NOMO-1 (cell line): Measurements from ENCODE around the gene COG5.

Experiments used
- DNase-seq, 2 experiments: peaks; one replicate each; lab custom pipeline; 2025; ENCODE audit not compliant: unreplicated experiment in 2 of 2; lab: John Stamatoyannopoulos, UW

Gene COG5

DNA sequence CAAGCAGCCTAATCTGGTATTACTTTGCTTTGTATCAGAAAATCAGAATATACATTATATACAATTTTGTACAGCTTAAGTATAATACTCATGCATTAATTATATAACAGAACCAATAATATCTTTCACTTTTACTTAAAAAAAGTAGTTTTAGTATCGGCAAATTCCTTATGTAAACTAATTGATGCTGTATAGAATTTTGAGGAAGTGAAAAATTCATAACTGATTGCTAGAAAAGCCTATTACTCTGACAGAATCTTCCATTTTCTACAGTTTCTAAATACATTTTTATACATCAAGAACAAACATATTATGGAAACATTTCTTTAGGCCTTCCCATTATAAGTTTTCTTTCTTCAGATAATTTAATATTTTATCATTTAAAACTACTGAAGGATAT, 217.8 kb downstream of the COG5 start:
- DNase-seq: no peak

DNA sequence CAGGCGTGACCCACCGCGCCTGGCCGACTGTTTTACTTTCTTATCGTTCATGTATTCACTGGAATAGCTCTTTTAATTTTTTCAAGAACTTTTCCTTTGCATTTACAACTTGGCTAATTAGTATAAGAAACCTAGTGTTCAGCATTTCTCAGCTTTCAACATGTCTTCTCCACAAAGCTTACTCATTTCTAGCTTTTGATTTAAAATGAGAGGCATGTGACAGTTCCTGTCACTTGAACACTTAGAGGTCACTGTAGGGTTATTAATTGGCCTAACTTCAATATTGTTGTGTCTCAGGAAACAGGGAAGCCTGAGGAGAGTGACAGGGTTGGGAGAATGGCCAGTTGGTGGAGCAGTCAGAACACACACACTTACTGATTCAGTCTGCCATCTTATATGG, 218.9 kb downstream of the COG5 start:
- no peak for DNase-seq

GRCh38 chr7:107344286-107344685, 219.4 kb downstream of the COG5 start:
- no peak for DNase-seq

DNA sequence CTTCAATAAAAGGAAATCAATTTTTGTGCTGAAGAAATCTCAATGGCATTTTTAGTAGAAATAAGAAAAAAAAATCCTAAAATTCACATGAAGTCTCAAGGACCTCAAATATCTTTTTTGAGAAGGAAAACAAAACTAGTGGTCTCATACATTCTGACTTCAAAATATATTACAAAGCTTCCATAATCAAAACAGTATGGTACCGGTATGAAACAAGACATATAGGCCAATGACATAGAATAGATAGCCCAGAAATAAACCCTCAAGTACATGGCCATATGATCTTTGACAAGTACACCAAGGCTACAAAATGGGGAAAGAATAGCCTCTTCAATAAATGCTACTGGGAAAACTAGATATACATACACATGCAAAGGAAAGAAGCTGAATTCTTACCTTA, 225.6 kb downstream of the COG5 start:
- no peak for DNase-seq

DNA sequence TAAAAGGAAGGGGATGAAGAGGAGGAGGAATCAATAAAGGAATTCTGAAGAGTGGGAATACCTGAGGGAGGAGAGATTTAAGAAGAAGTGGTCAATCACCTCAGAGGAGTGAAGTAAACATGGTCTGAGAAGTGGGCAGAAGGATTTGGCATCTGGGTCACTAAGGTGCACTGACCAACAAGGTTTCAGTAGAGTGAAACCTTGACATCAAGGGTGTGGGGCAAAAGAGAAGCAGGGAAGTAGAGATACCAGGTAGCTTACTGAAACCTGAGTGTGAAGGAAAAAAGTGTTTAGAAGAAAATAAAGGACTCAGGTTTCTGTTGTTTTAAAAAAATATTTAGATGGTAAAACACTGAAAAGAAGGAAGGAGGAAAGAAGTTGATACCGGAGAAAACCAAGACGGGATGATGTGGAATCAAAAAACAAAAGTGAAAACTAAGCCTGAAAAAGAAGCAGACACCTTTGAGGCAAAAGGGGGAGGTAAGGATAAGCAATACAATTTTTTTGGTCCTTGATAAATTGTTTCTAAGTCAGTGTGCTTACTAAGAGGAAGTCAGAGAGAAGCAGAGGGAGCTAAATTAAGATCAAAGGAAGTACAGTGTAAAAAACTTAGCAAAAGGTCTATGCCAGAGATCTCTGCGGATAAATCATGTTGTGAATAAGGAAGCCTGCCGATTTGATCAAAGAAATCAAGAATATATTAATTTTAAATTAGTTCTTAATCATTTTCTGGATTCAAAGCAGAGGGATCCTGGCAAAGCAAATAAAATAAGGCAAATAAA, 231.0 kb downstream of the COG5 start:
- peak in 1 of 2 experiments; percentile 52 for DNase-seq

- no peak for DNase-seq
Measured at GRCh38 chr7:107330478-107330877, 233.2 kb downstream of the COG5 start.

DNA sequence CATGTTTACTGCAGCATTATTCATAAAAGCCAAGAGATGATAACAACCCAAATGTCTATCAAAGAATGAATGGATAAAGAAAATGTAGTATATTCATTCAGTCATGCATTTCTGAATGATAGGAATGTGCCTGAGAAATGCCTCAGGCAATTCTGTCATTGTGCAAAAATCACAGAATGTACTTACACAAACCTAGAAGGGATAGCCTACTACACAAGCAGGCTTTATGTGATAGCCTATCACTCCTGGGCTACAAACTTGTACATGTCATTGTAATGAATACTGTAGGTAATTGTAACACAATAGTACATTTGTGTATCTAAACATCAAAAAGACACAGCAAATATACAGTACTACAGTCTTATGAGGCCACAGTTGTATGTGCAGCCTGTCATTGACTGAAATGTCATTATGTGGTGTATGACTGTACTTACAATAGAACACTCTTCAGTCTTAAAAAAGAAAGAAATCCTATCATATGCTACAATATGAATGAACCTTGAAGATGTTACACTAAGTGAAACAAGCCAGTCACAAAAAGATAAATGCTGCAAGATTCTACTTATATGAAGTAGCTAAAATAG, 235.6 kb downstream of the COG5 start:
- no peak for DNase-seq

- no peak for DNase-seq
Measured at GRCh38 chr7:107326061-107326460, 237.7 kb downstream of the COG5 start.

GRCh38 chr7:107322015-107322414, 241.7 kb downstream of the COG5 start:
- DNase-seq: no peak

- DNase-seq: no peak
Measured at GRCh38 chr7:107321611-107322010, 242.1 kb downstream of the COG5 start.

DNA sequence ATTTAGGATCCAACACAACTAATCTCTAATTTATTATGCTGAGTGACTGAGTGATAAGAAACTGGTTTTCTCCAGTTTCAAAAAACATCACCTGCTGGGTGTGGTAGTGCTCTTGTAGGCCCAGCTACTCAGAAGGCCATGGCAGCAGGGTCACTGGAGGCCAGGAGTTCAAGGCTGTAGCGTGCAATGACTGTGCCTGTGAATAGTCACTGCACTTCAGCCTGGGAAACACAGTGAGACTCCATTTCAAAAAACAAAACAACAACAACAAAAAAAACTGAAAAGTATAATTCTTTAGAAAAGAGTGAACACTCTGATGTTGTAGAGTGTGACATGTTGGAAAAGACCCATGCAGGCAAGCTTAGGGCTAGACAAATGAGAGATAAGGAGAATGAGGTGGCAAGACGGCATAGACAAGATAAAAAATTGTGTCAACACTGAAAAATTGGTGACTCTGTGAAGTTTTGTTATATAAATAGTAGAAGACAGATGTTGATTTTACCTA, 243.9 kb downstream of the COG5 start:
- no peak for DNase-seq

- no peak for DNase-seq
Measured at GRCh38 chr7:107318523-107319160, 245.1 kb downstream of the COG5 start.

GRCh38 chr7:107315716-107316220, 248.0 kb downstream of the COG5 start:
- DNase-seq: no peak

GRCh38 chr7:107313355-107313754, 250.4 kb downstream of the COG5 start:
- DNase-seq: no peak

GRCh38 chr7:107312418-107312817, 251.3 kb downstream of the COG5 start:
- DNase-seq: no peak

DNA sequence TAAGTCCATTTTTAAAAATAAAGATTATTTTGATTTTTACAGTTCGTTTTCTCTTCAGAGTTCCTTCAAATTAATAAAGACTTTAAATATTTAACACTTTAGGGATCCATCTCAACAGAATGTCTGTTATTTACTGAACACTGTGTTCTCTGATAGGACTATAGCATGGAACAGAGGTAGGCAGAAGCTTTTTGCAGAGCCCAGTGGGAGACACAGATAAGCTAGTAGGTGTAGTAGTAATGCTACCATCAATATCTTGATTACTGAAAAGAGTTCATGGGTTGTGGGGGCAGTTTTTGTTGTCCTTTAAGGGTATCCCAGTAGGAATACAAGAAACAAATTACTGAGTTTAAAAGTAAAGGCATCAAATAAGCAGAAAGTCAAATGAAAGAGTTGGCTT, 254.4 kb downstream of the COG5 start:
- no peak for DNase-seq

GRCh38 chr7:107304636-107305035, 259.1 kb downstream of the COG5 start:
- no peak for DNase-seq

GRCh38 chr7:107304063-107304462, 259.7 kb downstream of the COG5 start:
- DNase-seq: no peak

DNA sequence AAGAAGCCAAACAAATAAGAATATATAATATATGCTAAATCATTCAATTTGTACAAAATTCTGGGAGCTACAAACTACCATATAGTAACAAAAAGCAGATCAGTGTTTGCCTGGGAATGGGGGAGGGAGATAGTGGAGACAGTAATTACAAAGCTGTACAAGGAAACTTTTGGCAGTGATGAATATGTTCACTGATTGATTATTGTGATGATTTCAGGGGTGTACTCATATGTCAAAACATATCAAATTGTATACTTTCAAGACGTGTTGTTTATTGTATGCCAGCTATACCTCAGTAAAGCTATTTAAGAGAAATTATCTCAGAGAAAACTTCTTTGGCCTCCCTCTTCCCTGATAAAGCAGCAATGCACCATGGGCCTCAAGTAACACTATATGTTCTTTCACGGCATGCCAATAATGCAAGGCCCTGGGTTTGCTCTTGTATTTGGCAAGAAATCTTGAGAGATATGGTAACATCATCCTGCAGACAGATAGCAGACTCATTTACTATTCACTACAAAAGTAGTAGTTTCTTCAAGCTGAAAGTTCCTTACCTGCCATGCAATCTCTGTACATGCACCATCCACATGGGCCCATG, 261.4 kb downstream of the COG5 start:
- no peak for DNase-seq

GRCh38 chr7:107294182-107294581, 269.5 kb downstream of the COG5 start:
- no peak for DNase-seq

DNA sequence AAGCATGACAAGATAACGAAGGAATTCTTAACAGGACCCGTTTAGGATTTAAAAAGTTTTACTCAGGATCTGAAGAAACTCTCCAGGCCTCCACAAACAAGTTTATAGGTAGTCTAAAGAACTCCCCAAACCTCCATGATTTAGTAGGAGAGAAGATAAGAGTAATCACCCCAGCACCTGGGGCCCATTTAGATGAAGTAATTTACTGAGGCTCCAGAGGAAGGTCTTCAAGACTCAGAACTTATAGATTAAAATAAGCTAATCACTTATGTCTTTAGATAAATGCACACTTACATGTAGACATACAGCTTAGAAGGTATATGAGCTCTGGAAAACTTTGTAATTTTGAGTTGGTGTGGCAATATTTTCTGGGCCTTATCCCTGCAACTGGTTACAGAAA, 271.1 kb downstream of the COG5 start:
- no peak for DNase-seq
